GM19463 (cell line): ENCODE results near the gene UBE2J1.
"Not testable (repeated sequence)": the region's sequence is repeated elsewhere in the genome, so short reads cannot be mapped to it uniquely, and the experiment has no call there.

Source experiments
- ATAC-seq: cut with Tn5 transposase; IDR thresholded peaks from one replicate; pipeline ENCODE4 v1.9.1; 2021; ENCODE audit warnings: mild to moderate bottlenecking, moderate library complexity; ENCODE audit not compliant: unreplicated experiment

UBE2J1 gene

GRCh38 chr6:89321131-89321970 is 31.2 kb downstream of the UBE2J1 start:
- no peak for ATAC-seq

- no peak for ATAC-seq
Measured at GRCh38 chr6:89320012-89320559, 32.4 kb downstream of the UBE2J1 start.

- ATAC-seq: no peak
Measured at GRCh38 chr6:89317067-89317466, 35.5 kb downstream of the UBE2J1 start.

GRCh38 chr6:89315249-89315885 is 37.2 kb downstream of the UBE2J1 start, which contains the start of gene GABRR2:
Gene GABRR2, minus strand, starts transcription at chr6:89315299. Its CDS starts 134 bp downstream, at chr6:89315165.
- no peak for ATAC-seq

GRCh38 chr6:89314692-89315091 is 37.8 kb downstream of the UBE2J1 start:
- ATAC-seq: no peak

GRCh38 chr6:89313006-89313405 is 39.5 kb downstream of the UBE2J1 start:
- no peak for ATAC-seq

- ATAC-seq: no peak
Measured at GRCh38 chr6:89311853-89312531, 40.5 kb downstream of the UBE2J1 start.

- ATAC-seq: no peak
Measured at GRCh38 chr6:89311530-89311852, 41.0 kb downstream of the UBE2J1 start.

- ATAC-seq: no peak
Measured at GRCh38 chr6:89310929-89311328, 41.6 kb downstream of the UBE2J1 start.

- ATAC-seq: no peak
Measured at GRCh38 chr6:89308525-89309395, 43.8 kb downstream of the UBE2J1 start.

- ATAC-seq: not testable (repeated sequence)
Measured at GRCh38 chr6:89304517-89304916, 48.0 kb downstream of the UBE2J1 start.

- ATAC-seq: no peak
Measured at GRCh38 chr6:89302936-89303335, 49.6 kb downstream of the UBE2J1 start.

- no peak for ATAC-seq
Measured at GRCh38 chr6:89302195-89302770, 50.2 kb downstream of the UBE2J1 start.

- ATAC-seq: no peak
Measured at GRCh38 chr6:89301586-89302194, 50.8 kb downstream of the UBE2J1 start.

- ATAC-seq: no peak
Measured at GRCh38 chr6:89299466-89299850, 53.1 kb downstream of the UBE2J1 start.

- ATAC-seq: peak; percentile 56
Measured at GRCh38 chr6:89298680-89299465, 53.6 kb downstream of the UBE2J1 start.

- peak; percentile 87 for ATAC-seq
Measured at GRCh38 chr6:89297695-89298351, 54.7 kb downstream of the UBE2J1 start.

GRCh38 chr6:89295981-89296380 is 56.5 kb downstream of the UBE2J1 start:
- ATAC-seq: no peak
